ENCODE data around the gene AFAP1L1. TPM values are rescaled to one million over a fixed set of nuclear protein-coding genes. Genes with fewer than 3 reads are reported as not detected.
A peak's percentile ranks its signal among the peaks of the same experiment; 100 is the strongest.

AFAP1L1 gene
- total and polyA plus RNA-seq, 9 of the 15 experiments (the other 6 are each of a cell fraction or from before 2014, with no cell fraction given) = 0.01 to 0.12 (median 0.03) TPM; not detected in 4

DNA sequence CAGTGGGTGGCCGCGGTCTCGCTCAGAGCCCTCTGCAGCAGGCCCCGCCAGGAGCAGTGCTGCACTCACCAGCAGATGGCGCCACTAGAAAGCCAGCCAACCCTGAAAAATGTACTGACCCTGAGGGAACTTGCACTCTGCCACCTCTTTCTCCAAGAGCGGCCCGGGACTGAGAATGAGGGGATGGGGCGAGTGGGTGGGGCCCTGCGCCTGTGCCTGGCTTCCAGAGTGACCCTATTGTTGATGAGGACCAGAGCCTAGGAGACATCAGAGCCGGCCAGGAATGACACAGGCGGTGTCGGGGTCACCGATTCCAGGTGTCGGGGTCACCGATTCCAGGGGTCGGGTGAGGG lies 110.3 kb downstream of the AFAP1L1 start:
- in situ Hi-C loops (cut with MboI) (no loop called here), intact Hi-C loops (cut with micrococcal nuclease) (loop anchor here (1.0 to 5.0 kb wide), 3 partner anchors 52 to 235 kb away; no protein-coding TSS in a partner anchor)
- 38% methylated on average over 16 of the region's 16 CpGs for WGBS (ENCODE audit: insufficient coverage, low coverage, missing lambda C conversion rate)
- H3K4me3 ChIP-seq = no peak overlapping the region
- ChIA-PET CTCF (ENCODE audit: low intra/inter-chr PET ratio) (interaction anchor here (0.6 to 2.5 kb wide), 7 partner anchors 9 to 471 kb away, joined by 3 to 20 read pairs (median 4); no protein-coding TSS in a partner anchor), POLR2A (interaction anchor here (1.1 kb wide), 2 partner anchors 9 to 14 kb away, joined by 3 to 4 read pairs; no protein-coding TSS in a partner anchor)
- H2AFZ ChIP-seq (ENCODE audit: low read depth, low read length) = peak overlapping the region; percentile 78; the same call in 1 of the 2 replicates
- no peaks in the 10 kb centered on the region for H3K9me1 ChIP-seq (ENCODE audit: control insufficient read depth, insufficient read depth, low read length)
- DNase-seq (ENCODE audit: extremely low read depth in 1 of 4, low spot score in 3 of 4) = peak; percentile 81 to 85 (median 84)
- no peaks in the 10 kb centered on the region for H3K27me3 ChIP-seq (ENCODE audit: control insufficient read depth in 2 of 2, insufficient read depth in 2 of 2, low read length in 2 of 2)
- no TSS peak for BruUV-seq (replicated peaks)
- H3K27ac ChIP-seq (ENCODE audit: extremely low read depth, low read depth, low read length) = no peak overlapping the region
- peak; percentile 97 for ATAC-seq
- peak overlapping the region in 1 of 2 experiments; percentile 70; a peak in 1 of 4 replicates for H3K9ac ChIP-seq (ENCODE audit: insufficient read depth in 1 of 2, low read depth in 2 of 2, low read length in 2 of 2)
- H4K20me1 ChIP-seq (replicated peaks; ENCODE audit: control insufficient read depth, insufficient read depth, low read length) = no peaks in the 10 kb centered on the region
- H3K79me2 ChIP-seq (ENCODE audit: control insufficient read depth, insufficient read depth, low read length) = no peaks in the 10 kb centered on the region
- H3K4me1 ChIP-seq (replicated peaks in 1 of 2; ENCODE audit: control insufficient read depth in 2 of 2, insufficient read depth in 2 of 2, low read length in 2 of 2) = peaks cover 3 to 25% of the 10 kb centered on the region in 2 experiments; a peak in 3 of 5 replicates
- H3K36me3 ChIP-seq (ENCODE audit: control insufficient read depth, insufficient read depth, low read length) = no peaks in the 10 kb centered on the region
- H3K4me2 ChIP-seq (ENCODE audit: insufficient read depth, low read length) = no peak overlapping the region
- FAIRE-seq = peak; percentile 80
- no peaks in the 10 kb centered on the region for H3K9me3 ChIP-seq (replicated peaks; ENCODE audit: control insufficient read depth, insufficient read depth, low read depth, low read length)
- TF ChIP-seq NFYB (IDR thresholded peaks at IDR 0.05; ENCODE audit: extremely low read depth, insufficient read length) = no peak
- TF ChIP-seq, protein P1, sequence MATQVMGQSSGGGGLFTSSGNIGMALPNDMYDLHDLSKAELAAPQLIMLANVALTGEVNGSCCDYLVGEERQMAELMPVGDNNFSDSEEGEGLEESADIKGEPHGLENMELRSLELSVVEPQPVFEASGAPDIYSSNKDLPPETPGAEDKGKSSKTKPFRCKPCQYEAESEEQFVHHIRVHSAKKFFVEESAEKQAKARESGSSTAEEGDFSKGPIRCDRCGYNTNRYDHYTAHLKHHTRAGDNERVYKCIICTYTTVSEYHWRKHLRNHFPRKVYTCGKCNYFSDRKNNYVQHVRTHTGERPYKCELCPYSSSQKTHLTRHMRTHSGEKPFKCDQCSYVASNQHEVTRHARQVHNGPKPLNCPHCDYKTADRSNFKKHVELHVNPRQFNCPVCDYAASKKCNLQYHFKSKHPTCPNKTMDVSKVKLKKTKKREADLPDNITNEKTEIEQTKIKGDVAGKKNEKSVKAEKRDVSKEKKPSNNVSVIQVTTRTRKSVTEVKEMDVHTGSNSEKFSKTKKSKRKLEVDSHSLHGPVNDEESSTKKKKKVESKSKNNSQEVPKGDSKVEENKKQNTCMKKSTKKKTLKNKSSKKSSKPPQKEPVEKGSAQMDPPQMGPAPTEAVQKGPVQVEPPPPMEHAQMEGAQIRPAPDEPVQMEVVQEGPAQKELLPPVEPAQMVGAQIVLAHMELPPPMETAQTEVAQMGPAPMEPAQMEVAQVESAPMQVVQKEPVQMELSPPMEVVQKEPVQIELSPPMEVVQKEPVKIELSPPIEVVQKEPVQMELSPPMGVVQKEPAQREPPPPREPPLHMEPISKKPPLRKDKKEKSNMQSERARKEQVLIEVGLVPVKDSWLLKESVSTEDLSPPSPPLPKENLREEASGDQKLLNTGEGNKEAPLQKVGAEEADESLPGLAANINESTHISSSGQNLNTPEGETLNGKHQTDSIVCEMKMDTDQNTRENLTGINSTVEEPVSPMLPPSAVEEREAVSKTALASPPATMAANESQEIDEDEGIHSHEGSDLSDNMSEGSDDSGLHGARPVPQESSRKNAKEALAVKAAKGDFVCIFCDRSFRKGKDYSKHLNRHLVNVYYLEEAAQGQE (IDR thresholded peaks at IDR 0.05; ENCODE audit: borderline replicate concordance) = peak; percentile 87
- TF ChIP-seq, protein P1 (CRISPR knock-in tag; IDR thresholded peaks at IDR 0.05; ENCODE audit: low read depth) = no peak
- 0 out of 2 replicates have a peak, but pooled peaks have one; percentile 16 for TF ChIP-seq MYC (IDR thresholded peaks at IDR 0.05; ENCODE audit: low read depth, low read length)
- TF ChIP-seq MYC (CRISPR knock-in tag; IDR thresholded peaks at IDR 0.05; ENCODE audit: borderline replicate concordance, low read depth) = no peak
- TF ChIP-seq NR2C1 (IDR thresholded peaks at IDR 0.05) = no peak
- peak; percentile 22; the same call in 1 of the 2 replicates for TF ChIP-seq NR2C1 (tag; IDR thresholded peaks at IDR 0.05)
- 0 out of 2 replicates have a peak, but pooled peaks have one; percentile 29 for TF ChIP-seq TARDBP (IDR thresholded peaks at IDR 0.05)
- TF ChIP-seq U2AF2 (optimal IDR thresholded peaks at IDR 0.05; ENCODE audit: low read depth, low read length) = no peak
- TF ChIP-seq, protein P2, sequence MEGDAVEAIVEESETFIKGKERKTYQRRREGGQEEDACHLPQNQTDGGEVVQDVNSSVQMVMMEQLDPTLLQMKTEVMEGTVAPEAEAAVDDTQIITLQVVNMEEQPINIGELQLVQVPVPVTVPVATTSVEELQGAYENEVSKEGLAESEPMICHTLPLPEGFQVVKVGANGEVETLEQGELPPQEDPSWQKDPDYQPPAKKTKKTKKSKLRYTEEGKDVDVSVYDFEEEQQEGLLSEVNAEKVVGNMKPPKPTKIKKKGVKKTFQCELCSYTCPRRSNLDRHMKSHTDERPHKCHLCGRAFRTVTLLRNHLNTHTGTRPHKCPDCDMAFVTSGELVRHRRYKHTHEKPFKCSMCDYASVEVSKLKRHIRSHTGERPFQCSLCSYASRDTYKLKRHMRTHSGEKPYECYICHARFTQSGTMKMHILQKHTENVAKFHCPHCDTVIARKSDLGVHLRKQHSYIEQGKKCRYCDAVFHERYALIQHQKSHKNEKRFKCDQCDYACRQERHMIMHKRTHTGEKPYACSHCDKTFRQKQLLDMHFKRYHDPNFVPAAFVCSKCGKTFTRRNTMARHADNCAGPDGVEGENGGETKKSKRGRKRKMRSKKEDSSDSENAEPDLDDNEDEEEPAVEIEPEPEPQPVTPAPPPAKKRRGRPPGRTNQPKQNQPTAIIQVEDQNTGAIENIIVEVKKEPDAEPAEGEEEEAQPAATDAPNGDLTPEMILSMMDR (IDR thresholded peaks at IDR 0.05 in 2 of 3, conservative IDR thresholded peaks at IDR 0.05 in 1 of 3; ENCODE audit: insufficient read depth in 2 of 3, low read depth in 1 of 3, low read length in 3 of 3) = peak; percentile 91 to 95 (median 92)
- TF ChIP-seq, protein P3, sequence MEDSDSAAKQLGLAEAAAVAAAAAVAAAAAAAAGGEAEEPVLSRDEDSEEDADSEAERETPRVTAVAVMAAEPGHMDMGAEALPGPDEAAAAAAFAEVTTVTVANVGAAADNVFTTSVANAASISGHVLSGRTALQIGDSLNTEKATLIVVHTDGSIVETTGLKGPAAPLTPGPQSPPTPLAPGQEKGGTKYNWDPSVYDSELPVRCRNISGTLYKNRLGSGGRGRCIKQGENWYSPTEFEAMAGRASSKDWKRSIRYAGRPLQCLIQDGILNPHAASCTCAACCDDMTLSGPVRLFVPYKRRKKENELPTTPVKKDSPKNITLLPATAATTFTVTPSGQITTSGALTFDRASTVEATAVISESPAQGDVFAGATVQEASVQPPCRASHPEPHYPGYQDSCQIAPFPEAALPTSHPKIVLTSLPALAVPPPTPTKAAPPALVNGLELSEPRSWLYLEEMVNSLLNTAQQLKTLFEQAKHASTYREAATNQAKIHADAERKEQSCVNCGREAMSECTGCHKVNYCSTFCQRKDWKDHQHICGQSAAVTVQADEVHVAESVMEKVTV (CRISPR knock-in tag; IDR thresholded peaks at IDR 0.05) = peak; percentile 82

Data from K562 (cell line).